NB4 (cell line): ENCODE data around the gene SPATA7.

Experiments used
- DNase-seq: peaks from one replicate; pipeline ENCODE4 v3.0.0; 2010; ENCODE audit warnings: low read depth
- H3K4me3 ChIP-seq: one replicate; pipeline ENCODE4 v1.5.1; 2011; ENCODE audit warnings: mild to moderate bottlenecking, low read depth, low read length, moderate library complexity
- CTCF ChIP-seq: IDR thresholded peaks from one replicate; pipeline ENCODE4 v1.5.1; 2012; ENCODE audit warnings: low read depth, low read length
- MAX ChIP-seq: IDR thresholded peaks from 2 replicates; pipeline ENCODE4 v1.6.1; 2011; ENCODE audit warnings: low read depth, low read length
- MYC ChIP-seq: IDR thresholded peaks from 2 replicates; pipeline ENCODE4 v1.6.1; 2011; ENCODE audit warnings: low read depth, low read length
- POLR2A ChIP-seq: IDR thresholded peaks from 2 replicates; pipeline ENCODE4 v1.6.1; 2011; ENCODE audit warnings: mild to moderate bottlenecking; ENCODE audit not compliant: insufficient read length; ENCODE audit errors: extremely low read depth

The SPATA7 gene

GRCh38 chr14:88468406-88468805 is 82.9 kb downstream of the SPATA7 start:
- no peak for DNase-seq
- no peak overlapping the region for H3K4me3 ChIP-seq
- TF ChIP-seq POLR2A (no peak), MAX (no peak), MYC (no peak), CTCF (no peak)

- DNase-seq, result no peak
Observed at GRCh38 chr14:88470542-88471440, 85.3 kb downstream of the SPATA7 start.

GRCh38 chr14:88473791-88474190 is 88.3 kb downstream of the SPATA7 start:
- TF ChIP-seq MYC (no peak), POLR2A (no peak), CTCF (no peak), MAX (no peak)
- DNase-seq, result no peak
- H3K4me3 ChIP-seq, result no peak overlapping the region

More at GRCh38 chr14:88470542-88471440, 85.3 kb downstream of the SPATA7 start:
- H3K4me3 ChIP-seq, result no peak overlapping the region
- TF ChIP-seq CTCF, result no peak
- no peak for TF ChIP-seq MAX
- TF ChIP-seq MYC, result no peak
- no peak for TF ChIP-seq POLR2A

GRCh38 chr14:88476214-88476774 is 90.8 kb downstream of the SPATA7 start:
- no peak overlapping the region for H3K4me3 ChIP-seq
- DNase-seq, result no peak
- TF ChIP-seq CTCF (no peak), POLR2A (no peak), MAX (no peak), MYC (no peak)

- no peak for TF ChIP-seq POLR2A
- TF ChIP-seq MAX, result no peak
- no peak for TF ChIP-seq CTCF
- TF ChIP-seq MYC, result no peak
- DNase-seq, result no peak
- no peak overlapping the region for H3K4me3 ChIP-seq
Observed at GRCh38 chr14:88476825-88477224, 91.4 kb downstream of the SPATA7 start.
